ENCODE data around the gene SLITRK4. TPM values are rescaled to one million over a fixed set of nuclear protein-coding genes. Genes with fewer than 3 reads are reported as not detected.

Gene SLITRK4
- total RNA-seq (2014; rRNA removed; shearing (Covaris generic)): not detected in 2 replicates
- not detected in 2 replicates for total RNA-seq (2022)
- not detected for Bru-seq, nascent RNA
- not detected for BruChase-seq, experiment 1, labeled RNA remaining after a 6-hour chase
- not detected for BruChase-seq, experiment 2, labeled RNA remaining after a 2-hour chase
- long read RNA-seq: 0 reads

DNA sequence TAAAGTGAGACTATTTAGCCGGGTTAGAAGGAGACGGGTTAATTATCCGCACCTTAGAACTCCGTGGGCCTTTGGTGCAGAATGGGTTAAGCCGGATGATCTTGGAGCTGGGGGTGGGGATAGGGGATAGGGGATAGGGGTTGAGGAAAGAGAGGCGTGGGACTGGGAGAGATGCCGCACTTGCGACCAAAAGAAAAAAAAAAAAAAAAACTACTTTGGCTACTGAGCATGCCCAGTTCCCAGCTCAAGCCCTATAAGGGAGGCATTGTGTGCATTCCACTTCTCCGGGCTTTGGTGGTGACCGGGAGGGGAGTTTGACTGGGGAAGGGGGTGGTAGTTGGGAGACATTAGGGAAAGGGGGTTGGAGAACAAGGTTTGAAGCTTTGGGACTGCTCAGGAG is at the start of gene SLITRK4:
Gene SLITRK4, minus strand, starts transcription at position 187 of the 400 bp plus-strand sequence. CDS start 4,993 bp downstream, outside the sequence.
- ChIA-PET POLR2A (no interaction called here), CTCF (ENCODE audit: unreplicated experiment) (no interaction called here)
- no peaks in the 10 kb centered on the region for H3K79me2 ChIP-seq (ENCODE audit: insufficient read depth, low read depth, low read length)
- no TSS peak for BruUV-seq (replicated peaks)
- no peak within 1 kb of the TSS for H3K27ac ChIP-seq (ENCODE audit: low read depth, low read length, poor library complexity, severe bottlenecking)
- H3K36me3 ChIP-seq (ENCODE audit: insufficient read depth, low read length): no peaks in the 10 kb centered on the region
- no peaks in the 10 kb centered on the region for H4K20me1 ChIP-seq (ENCODE audit: insufficient read depth, low read length)
- H3K4me2 ChIP-seq (ENCODE audit: low read length): no peak within 1 kb of the TSS
- no peak within 1 kb of the TSS for H2AFZ ChIP-seq (ENCODE audit: low read length)
- H3K9me3 ChIP-seq (ENCODE audit: low read length): no peaks in the 10 kb centered on the region
- no peak for DNase-seq (ENCODE audit: low spot score)
- intact Hi-C loops (cut with micrococcal nuclease; ENCODE audit: unreplicated experiment): no loop called here
- TF ChIP-seq, protein P1, sequence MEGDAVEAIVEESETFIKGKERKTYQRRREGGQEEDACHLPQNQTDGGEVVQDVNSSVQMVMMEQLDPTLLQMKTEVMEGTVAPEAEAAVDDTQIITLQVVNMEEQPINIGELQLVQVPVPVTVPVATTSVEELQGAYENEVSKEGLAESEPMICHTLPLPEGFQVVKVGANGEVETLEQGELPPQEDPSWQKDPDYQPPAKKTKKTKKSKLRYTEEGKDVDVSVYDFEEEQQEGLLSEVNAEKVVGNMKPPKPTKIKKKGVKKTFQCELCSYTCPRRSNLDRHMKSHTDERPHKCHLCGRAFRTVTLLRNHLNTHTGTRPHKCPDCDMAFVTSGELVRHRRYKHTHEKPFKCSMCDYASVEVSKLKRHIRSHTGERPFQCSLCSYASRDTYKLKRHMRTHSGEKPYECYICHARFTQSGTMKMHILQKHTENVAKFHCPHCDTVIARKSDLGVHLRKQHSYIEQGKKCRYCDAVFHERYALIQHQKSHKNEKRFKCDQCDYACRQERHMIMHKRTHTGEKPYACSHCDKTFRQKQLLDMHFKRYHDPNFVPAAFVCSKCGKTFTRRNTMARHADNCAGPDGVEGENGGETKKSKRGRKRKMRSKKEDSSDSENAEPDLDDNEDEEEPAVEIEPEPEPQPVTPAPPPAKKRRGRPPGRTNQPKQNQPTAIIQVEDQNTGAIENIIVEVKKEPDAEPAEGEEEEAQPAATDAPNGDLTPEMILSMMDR (conservative IDR thresholded peaks at IDR 0.05; ENCODE audit: low read length): no peak
- no peaks in the 10 kb centered on the region for H3K4me1 ChIP-seq (ENCODE audit: insufficient read depth, low read length, poor library complexity, severe bottlenecking)
- H3K4me3 ChIP-seq (ENCODE audit: low read depth, low read length, poor library complexity, severe bottlenecking): no peak within 1 kb of the TSS
- no peaks in the 10 kb centered on the region for H3K9me2 ChIP-seq (ENCODE audit: insufficient read depth, low read length)

- Histone ChIP-seq H3K4me1 (ENCODE audit: insufficient read depth, low read length, poor library complexity, severe bottlenecking) (no peaks in the 10 kb centered on the region), H3K36me3 (ENCODE audit: insufficient read depth, low read length) (no peaks in the 10 kb centered on the region), H3K79me2 (ENCODE audit: insufficient read depth, low read depth, low read length) (no peaks in the 10 kb centered on the region), H3K4me2 (ENCODE audit: low read length) (no peak overlapping the region), H3K27ac (ENCODE audit: low read depth, low read length, poor library complexity, severe bottlenecking) (no peak overlapping the region), H3K9me3 (ENCODE audit: low read length) (no peaks in the 10 kb centered on the region), H3K4me3 (ENCODE audit: low read depth, low read length, poor library complexity, severe bottlenecking) (no peak overlapping the region), H2AFZ (ENCODE audit: low read length) (no peak overlapping the region), H3K9me2 (ENCODE audit: insufficient read depth, low read length) (no peaks in the 10 kb centered on the region), H4K20me1 (ENCODE audit: insufficient read depth, low read length) (no peaks in the 10 kb centered on the region)
- ChIA-PET POLR2A (interaction anchor here (0.6 to 0.7 kb wide), 2 partner anchors 1140 to 1663 kb away, joined by 3 read pairs; no protein-coding TSS in a partner anchor), CTCF (ENCODE audit: unreplicated experiment) (no interaction called here)
- BruUV-seq (replicated peaks): no TSS peak
- no peak for DNase-seq (ENCODE audit: low spot score)
- no peak for TF ChIP-seq EZH2phosphoT487 (IDR thresholded peaks at IDR 0.05; ENCODE audit: borderline replicate concordance, low read depth, low read length)
- TF ChIP-seq, protein P1 (conservative IDR thresholded peaks at IDR 0.05; ENCODE audit: low read length): no peak
- intact Hi-C loops (cut with micrococcal nuclease; ENCODE audit: unreplicated experiment): no loop called here
These were observed 47.6 kb upstream of the SLITRK4 start for GRCh38 chrX:143683486-143683885.

- Histone ChIP-seq H3K4me1 (ENCODE audit: insufficient read depth, low read length, poor library complexity, severe bottlenecking) (no peaks in the 10 kb centered on the region), H3K4me2 (ENCODE audit: low read length) (no peak overlapping the region), H4K20me1 (ENCODE audit: insufficient read depth, low read length) (no peaks in the 10 kb centered on the region), H3K9me3 (ENCODE audit: low read length) (no peaks in the 10 kb centered on the region), H3K36me3 (ENCODE audit: insufficient read depth, low read length) (no peaks in the 10 kb centered on the region), H2AFZ (ENCODE audit: low read length) (no peak overlapping the region), H3K9me2 (ENCODE audit: insufficient read depth, low read length) (no peaks in the 10 kb centered on the region), H3K79me2 (ENCODE audit: insufficient read depth, low read depth, low read length) (no peaks in the 10 kb centered on the region), H3K4me3 (ENCODE audit: low read depth, low read length, poor library complexity, severe bottlenecking) (no peak overlapping the region), H3K27ac (ENCODE audit: low read depth, low read length, poor library complexity, severe bottlenecking) (no peak overlapping the region)
- TF ChIP-seq, protein P1 (conservative IDR thresholded peaks at IDR 0.05; ENCODE audit: low read length): no peak
- no peak for TF ChIP-seq EZH2phosphoT487 (IDR thresholded peaks at IDR 0.05; ENCODE audit: borderline replicate concordance, low read depth, low read length)
- ChIA-PET POLR2A (no interaction called here), CTCF (ENCODE audit: unreplicated experiment) (no interaction called here)
- intact Hi-C loops (cut with micrococcal nuclease; ENCODE audit: unreplicated experiment): no loop called here
- no TSS peak for BruUV-seq (replicated peaks)
- DNase-seq (ENCODE audit: low spot score): no peak
These were observed 39.0 kb upstream of the SLITRK4 start for GRCh38 chrX:143674926-143675325.

All from OCI-LY7 (cell line).